ENCODE data around the gene SPRYD4.
"Not testable (repeated sequence)": the region's sequence is repeated elsewhere in the genome, so short reads cannot be mapped to it uniquely, and the experiment has no call there.

SPRYD4 gene

GRCh38 chr12:56490360-56490759 lies 22.0 kb downstream of the SPRYD4 start:
- H3K27me3 Mint-ChIP-seq, result peaks cover 45% of the 10 kb centered on the region
- no peaks in the 10 kb centered on the region for H3K9me3 Mint-ChIP-seq
- H3K36me3 Mint-ChIP-seq (ENCODE audit: low read depth), result no peaks in the 10 kb centered on the region
- no peak overlapping the region for H3K27ac Mint-ChIP-seq
- peaks cover 18% of the 10 kb centered on the region for H3K4me1 Mint-ChIP-seq (ENCODE audit: low read depth)
- H3K4me3 Mint-ChIP-seq, result no peak overlapping the region

- not testable (repeated sequence) for H3K4me1 Mint-ChIP-seq (ENCODE audit: low read depth); H3K36me3 Mint-ChIP-seq (ENCODE audit: low read depth); H3K4me3 Mint-ChIP-seq; H3K27ac Mint-ChIP-seq; H3K9me3 Mint-ChIP-seq
- peaks cover 39% of the 10 kb centered on the region for H3K27me3 Mint-ChIP-seq
These were observed 25.2 kb downstream of the SPRYD4 start for GRCh38 chr12:56493409-56494105.

- not testable (repeated sequence) for H3K4me1 Mint-ChIP-seq (ENCODE audit: low read depth); H3K36me3 Mint-ChIP-seq (ENCODE audit: low read depth); H3K4me3 Mint-ChIP-seq; H3K27ac Mint-ChIP-seq; H3K9me3 Mint-ChIP-seq
- peaks cover 34% of the 10 kb centered on the region for H3K27me3 Mint-ChIP-seq
These were observed 25.7 kb downstream of the SPRYD4 start for GRCh38 chr12:56494106-56494415.

GRCh38 chr12:56494481-56494880 lies 26.1 kb downstream of the SPRYD4 start:
- not testable (repeated sequence) for H3K27ac Mint-ChIP-seq; H3K4me1 Mint-ChIP-seq (ENCODE audit: low read depth); H3K9me3 Mint-ChIP-seq; H3K4me3 Mint-ChIP-seq; H3K36me3 Mint-ChIP-seq (ENCODE audit: low read depth)
- H3K27me3 Mint-ChIP-seq, result peaks cover 31% of the 10 kb centered on the region

GRCh38 chr12:56496704-56497103 lies 28.3 kb downstream of the SPRYD4 start:
- not testable (repeated sequence) for H3K4me3 Mint-ChIP-seq; H3K27ac Mint-ChIP-seq; H3K36me3 Mint-ChIP-seq (ENCODE audit: low read depth)

GRCh38 chr12:56498126-56498902 lies 29.9 kb downstream of the SPRYD4 start:
- not testable (repeated sequence) for H3K36me3 Mint-ChIP-seq (ENCODE audit: low read depth); H3K27me3 Mint-ChIP-seq; H3K9me3 Mint-ChIP-seq; H3K4me3 Mint-ChIP-seq; H3K4me1 Mint-ChIP-seq (ENCODE audit: low read depth); H3K27ac Mint-ChIP-seq

More at GRCh38 chr12:56496704-56497103, 28.3 kb downstream of the SPRYD4 start:
- H3K9me3 Mint-ChIP-seq; H3K4me1 Mint-ChIP-seq (ENCODE audit: low read depth); H3K27me3 Mint-ChIP-seq: not testable (repeated sequence)

- not testable (repeated sequence) for H3K4me1 Mint-ChIP-seq (ENCODE audit: low read depth); H3K4me3 Mint-ChIP-seq; H3K36me3 Mint-ChIP-seq (ENCODE audit: low read depth); H3K27me3 Mint-ChIP-seq; H3K27ac Mint-ChIP-seq; H3K9me3 Mint-ChIP-seq
These were observed 31.1 kb downstream of the SPRYD4 start for GRCh38 chr12:56499452-56499851.

- H3K27ac Mint-ChIP-seq, H3K4me3 Mint-ChIP-seq: not testable (repeated sequence)
These were observed 31.5 kb downstream of the SPRYD4 start for GRCh38 chr12:56499879-56500278.

GRCh38 chr12:56510786-56511185 lies 42.4 kb downstream of the SPRYD4 start:
- Mint-ChIP-seq H3K4me3 (no peak overlapping the region), H3K9me3 (no peaks in the 10 kb centered on the region), H3K36me3 (ENCODE audit: low read depth) (no peaks in the 10 kb centered on the region), H3K4me1 (ENCODE audit: low read depth) (no peaks in the 10 kb centered on the region), H3K27ac (no peak overlapping the region), H3K27me3 (peaks cover 4% of the 10 kb centered on the region)

More at GRCh38 chr12:56499879-56500278, 31.5 kb downstream of the SPRYD4 start:
- not testable (repeated sequence) for H3K36me3 Mint-ChIP-seq (ENCODE audit: low read depth); H3K9me3 Mint-ChIP-seq; H3K4me1 Mint-ChIP-seq (ENCODE audit: low read depth); H3K27me3 Mint-ChIP-seq

GRCh38 chr12:56514014-56514318 lies 45.6 kb downstream of the SPRYD4 start:
- H3K36me3 Mint-ChIP-seq (ENCODE audit: low read depth); H3K9me3 Mint-ChIP-seq; H3K4me3 Mint-ChIP-seq; H3K27ac Mint-ChIP-seq; H3K27me3 Mint-ChIP-seq; H3K4me1 Mint-ChIP-seq (ENCODE audit: low read depth): not testable (repeated sequence)

GRCh38 chr12:56517854-56518253 lies 49.5 kb downstream of the SPRYD4 start:
- Mint-ChIP-seq H3K4me1 (ENCODE audit: low read depth) (peaks cover 28% of the 10 kb centered on the region), H3K9me3 (no peaks in the 10 kb centered on the region), H3K27ac (no peak overlapping the region), H3K4me3 (no peak overlapping the region), H3K36me3 (ENCODE audit: low read depth) (no peaks in the 10 kb centered on the region), H3K27me3 (no peaks in the 10 kb centered on the region)

GRCh38 chr12:56518570-56518969 lies 50.2 kb downstream of the SPRYD4 start:
- Mint-ChIP-seq H3K4me1 (ENCODE audit: low read depth) (peaks cover 31% of the 10 kb centered on the region), H3K4me3 (no peak overlapping the region), H3K9me3 (no peaks in the 10 kb centered on the region), H3K27me3 (no peaks in the 10 kb centered on the region), H3K27ac (no peak overlapping the region), H3K36me3 (ENCODE audit: low read depth) (no peaks in the 10 kb centered on the region)

GRCh38 chr12:56520048-56520447 lies 51.7 kb downstream of the SPRYD4 start:
- Mint-ChIP-seq H3K4me3 (no peak overlapping the region), H3K9me3 (no peaks in the 10 kb centered on the region), H3K27me3 (no peaks in the 10 kb centered on the region), H3K36me3 (ENCODE audit: low read depth) (no peaks in the 10 kb centered on the region), H3K27ac (no peak overlapping the region), H3K4me1 (ENCODE audit: low read depth) (peaks cover 31% of the 10 kb centered on the region)

- Mint-ChIP-seq H3K27me3 (no peaks in the 10 kb centered on the region), H3K36me3 (ENCODE audit: low read depth) (no peaks in the 10 kb centered on the region)
These were observed 52.1 kb downstream of the SPRYD4 start for GRCh38 chr12:56520506-56520905.

GRCh38 chr12:56521209-56521589 lies 52.8 kb downstream of the SPRYD4 start:
- Mint-ChIP-seq H3K4me1 (ENCODE audit: low read depth) (peaks cover 31% of the 10 kb centered on the region), H3K27me3 (no peaks in the 10 kb centered on the region), H3K9me3 (no peaks in the 10 kb centered on the region), H3K27ac (no peak overlapping the region), H3K4me3 (peak overlapping the region; percentile 71), H3K36me3 (ENCODE audit: low read depth) (no peaks in the 10 kb centered on the region)

More at GRCh38 chr12:56520506-56520905, 52.1 kb downstream of the SPRYD4 start:
- peak overlapping the region; percentile 71 for H3K4me3 Mint-ChIP-seq
- peaks cover 31% of the 10 kb centered on the region for H3K4me1 Mint-ChIP-seq (ENCODE audit: low read depth)
- no peak overlapping the region for H3K27ac Mint-ChIP-seq
- H3K9me3 Mint-ChIP-seq, result no peaks in the 10 kb centered on the region

All from stimulated activated naive CD8-positive, alpha-beta T cell treated with anti-CD3 and anti-CD28 coated beads, Interleukin-15, Interleukin-2, amounts not matched to agents 100 ng/mL and 50 ng/mL, for 24 hours (primary cell).